ENCODE measurements around the gene MYO18A.
A peak's percentile ranks its signal among the peaks of the same experiment; 100 is the strongest.

MYO18A gene

DNA sequence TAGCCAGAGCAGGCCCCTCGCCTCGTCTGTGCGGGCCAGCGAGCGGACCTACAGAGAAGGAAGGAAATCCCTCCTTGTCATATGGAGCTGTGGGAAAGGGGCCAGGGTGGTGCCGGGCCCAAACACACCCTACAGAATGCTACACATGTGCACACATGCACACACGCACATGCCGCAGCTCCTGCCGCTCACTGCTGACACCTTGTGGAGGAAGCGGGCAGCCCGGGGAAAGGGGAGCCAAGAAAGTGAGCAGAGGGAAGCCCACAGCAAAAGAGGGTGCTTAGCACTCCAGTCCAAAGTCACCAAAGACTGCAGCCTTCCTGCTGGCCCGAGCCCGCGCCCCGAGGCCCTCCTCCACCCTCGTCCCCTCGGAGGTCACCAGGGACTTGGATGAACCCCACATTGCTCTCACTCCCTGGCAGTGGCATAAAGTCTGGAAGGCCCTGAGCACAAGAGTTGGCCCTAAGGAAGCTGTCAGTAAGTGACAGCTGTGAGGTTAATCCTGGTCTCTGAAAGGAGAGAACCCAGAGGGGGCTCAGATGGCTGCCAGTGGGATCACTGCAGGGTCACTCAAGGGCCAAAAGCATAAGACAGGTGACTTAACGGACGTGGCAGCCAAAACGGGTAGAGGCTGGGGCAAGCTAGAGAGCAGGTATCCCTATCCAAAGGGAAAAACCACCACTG, 68.2 kb downstream of the MYO18A start:
- FAIRE-seq (no peak), DNase-seq (ENCODE audit: insufficient read length, low spot score) (peak; percentile 56)
- TF ChIP-seq POLR2A (IDR thresholded peaks at IDR 0.05; ENCODE audit: low read depth, low read length) = no peak

GRCh38 chr17:29110372-29110757, 69.8 kb downstream of the MYO18A start:
- DNase-seq (ENCODE audit: insufficient read length, low spot score) = no peak
- TF ChIP-seq POLR2A (IDR thresholded peaks at IDR 0.05; ENCODE audit: low read depth, low read length) = no peak
- FAIRE-seq = no peak

DNA sequence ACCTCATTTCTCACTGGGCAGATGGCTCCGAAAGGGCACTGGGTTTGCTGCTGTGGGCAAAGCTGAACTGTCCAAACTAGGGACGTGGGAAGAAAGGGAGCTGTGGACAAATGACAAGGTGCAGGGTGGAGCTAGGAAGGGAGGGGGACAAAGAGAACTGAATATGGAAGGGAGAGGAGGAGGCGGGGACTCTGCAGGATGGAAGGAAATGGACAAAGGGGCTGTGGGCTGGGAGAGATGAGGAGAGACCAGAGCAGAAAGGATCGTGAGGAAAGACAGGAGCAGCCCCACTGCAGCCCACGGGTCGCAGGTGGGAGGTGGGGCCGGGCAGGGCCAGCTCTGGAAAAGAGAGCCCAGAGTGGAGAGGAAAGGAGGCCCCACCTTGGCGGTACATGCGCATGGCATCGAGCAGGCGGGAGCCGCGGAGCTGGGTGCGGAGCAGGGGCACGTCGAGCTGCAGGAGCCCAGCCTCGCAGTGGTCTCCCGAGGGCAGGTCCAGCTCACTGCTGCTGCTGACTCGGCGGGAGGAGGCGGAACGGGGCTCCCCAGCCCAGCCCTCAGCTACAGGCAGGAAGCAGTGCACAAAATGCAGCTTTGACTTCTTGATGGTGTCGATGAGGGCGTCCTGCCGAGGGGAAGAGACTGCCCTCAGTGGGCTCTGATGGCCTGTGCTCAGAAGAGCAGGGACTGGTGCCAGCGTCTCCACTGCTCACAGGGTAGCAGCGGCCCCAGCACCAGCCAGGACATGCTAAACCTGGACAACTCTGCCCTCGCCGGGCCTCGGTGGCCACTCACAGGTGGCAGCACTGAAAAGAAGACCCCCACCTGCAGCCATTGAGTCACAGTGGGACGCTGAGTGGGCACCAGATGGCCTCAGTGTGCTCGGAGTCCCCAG, 70.5 kb downstream of the MYO18A start:
- TF ChIP-seq POLR2A (IDR thresholded peaks at IDR 0.05; ENCODE audit: low read depth, low read length) = no peak

GRCh38 chr17:29108823-29109476, 71.2 kb downstream of the MYO18A start:
- no peak for DNase-seq (ENCODE audit: insufficient read length, low spot score)
- no peak for FAIRE-seq

More for the DNA sequence above, 70.5 kb downstream of the MYO18A start:
- FAIRE-seq (no peak), DNase-seq (ENCODE audit: insufficient read length, low spot score) (no peak)

GRCh38 chr17:29107933-29108822, 72.0 kb downstream of the MYO18A start:
- peak; percentile 62 for DNase-seq (ENCODE audit: insufficient read length, low spot score)
- FAIRE-seq = no peak
- TF ChIP-seq POLR2A (IDR thresholded peaks at IDR 0.05; ENCODE audit: low read depth, low read length) = no peak

More at GRCh38 chr17:29108823-29109476, 71.2 kb downstream of the MYO18A start:
- TF ChIP-seq POLR2A (IDR thresholded peaks at IDR 0.05; ENCODE audit: low read depth, low read length) = no peak

DNA sequence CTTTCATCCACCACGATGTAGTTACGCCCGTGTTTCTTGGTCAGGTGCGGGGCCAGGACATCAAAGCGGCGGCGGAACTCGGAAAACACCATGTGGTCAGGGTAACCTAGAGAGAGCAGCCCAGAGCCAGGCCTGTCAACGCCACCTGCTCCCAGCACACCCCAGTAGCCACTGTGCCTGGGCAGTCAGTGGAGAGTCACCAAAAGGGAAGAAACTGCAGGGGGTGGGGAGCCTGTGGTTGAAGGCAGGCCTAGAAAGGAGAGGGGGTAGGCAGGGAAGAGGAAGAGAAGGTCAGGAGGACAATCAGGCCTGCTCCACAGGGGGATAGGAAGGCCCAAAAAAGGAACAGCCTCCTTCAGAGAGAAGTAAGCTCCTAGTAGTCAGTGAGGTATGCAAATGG, 73.1 kb downstream of the MYO18A start:
- DNase-seq (ENCODE audit: insufficient read length, low spot score) (no peak), FAIRE-seq (no peak)
- TF ChIP-seq POLR2A (IDR thresholded peaks at IDR 0.05; ENCODE audit: low read depth, low read length) = no peak

GRCh38 chr17:29103341-29103740, 76.9 kb downstream of the MYO18A start:
- no peak for TF ChIP-seq POLR2A (IDR thresholded peaks at IDR 0.05; ENCODE audit: low read depth, low read length)
- FAIRE-seq (no peak), DNase-seq (ENCODE audit: insufficient read length, low spot score) (no peak)

- DNase-seq (ENCODE audit: insufficient read length, low spot score) = peak; percentile 70
- no peak for FAIRE-seq
These were observed 77.4 kb downstream of the MYO18A start for GRCh38 chr17:29102741-29103181.

GRCh38 chr17:29102046-29102445, 78.2 kb downstream of the MYO18A start:
- FAIRE-seq = no peak
- DNase-seq (ENCODE audit: insufficient read length, low spot score) = no peak
- TF ChIP-seq POLR2A (IDR thresholded peaks at IDR 0.05; ENCODE audit: low read depth, low read length) = no peak

More at GRCh38 chr17:29102741-29103181, 77.4 kb downstream of the MYO18A start:
- no peak for TF ChIP-seq POLR2A (IDR thresholded peaks at IDR 0.05; ENCODE audit: low read depth, low read length)

- no peak for FAIRE-seq
- TF ChIP-seq POLR2A (IDR thresholded peaks at IDR 0.05; ENCODE audit: low read depth, low read length) = no peak
These were observed 79.9 kb downstream of the MYO18A start for GRCh38 chr17:29100296-29100695.

GRCh38 chr17:29099527-29099926, 80.7 kb downstream of the MYO18A start:
- no peak for TF ChIP-seq POLR2A (IDR thresholded peaks at IDR 0.05; ENCODE audit: low read depth, low read length)
- no peak for DNase-seq (ENCODE audit: insufficient read length, low spot score)
- no peak for FAIRE-seq

More at GRCh38 chr17:29100296-29100695, 79.9 kb downstream of the MYO18A start:
- DNase-seq (ENCODE audit: insufficient read length, low spot score) = no peak

GRCh38 chr17:29096094-29096493, 84.1 kb downstream of the MYO18A start:
- DNase-seq (ENCODE audit: insufficient read length, low spot score) (no peak), FAIRE-seq (no peak)
- TF ChIP-seq POLR2A (IDR thresholded peaks at IDR 0.05; ENCODE audit: low read depth, low read length) = no peak

DNA sequence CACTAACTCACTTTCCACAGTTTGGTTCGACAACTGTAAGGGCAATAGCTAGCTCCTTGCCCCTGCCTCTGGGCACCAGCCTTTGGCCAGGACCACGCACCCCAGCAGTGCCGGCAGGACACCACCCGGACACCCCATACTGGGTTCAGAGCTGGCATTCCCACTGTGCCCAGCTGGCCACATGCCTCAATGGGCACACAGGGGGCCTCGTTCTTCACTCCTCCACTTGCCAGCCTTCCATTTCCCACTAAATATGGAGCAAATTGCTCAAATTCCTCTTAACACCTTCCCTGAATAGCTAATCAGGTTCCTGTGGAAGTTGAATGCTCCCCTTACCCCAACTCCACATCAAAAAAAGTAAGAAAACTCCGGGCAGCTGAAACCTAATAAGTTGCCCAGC, 84.8 kb downstream of the MYO18A start:
- DNase-seq (ENCODE audit: insufficient read length, low spot score) (no peak), FAIRE-seq (no peak)
- no peak for TF ChIP-seq POLR2A (IDR thresholded peaks at IDR 0.05; ENCODE audit: low read depth, low read length)

All from H54 (cell line).